GM12891 (cell line): ENCODE measurements around the gene PRDM16.

Experiments used
- DNase-seq: peaks from one replicate; pipeline ENCODE4 v3.0.0; 2011; ENCODE audit warnings: low spot score; ENCODE audit not compliant: insufficient read length
- FAIRE-seq: peaks from 2 replicates; lab custom pipeline; 2011; peaks lifted over from hg19 to GRCh38; lab: Jason Lieb, UNC
- PAX5 ChIP-seq: IDR thresholded peaks from 2 replicates; pipeline ENCODE4 v1.6.1; 2011; ENCODE audit warnings: low read length, moderate library complexity, mild to moderate bottlenecking; ENCODE audit not compliant: insufficient read depth, severe bottlenecking
- POLR2A ChIP-seq: IDR thresholded peaks from 2 replicates; pipeline ENCODE4 v1.6.1; 2011; ENCODE audit warnings: low read depth, low read length, control low read depth
- POLR2AphosphoS5 ChIP-seq: IDR thresholded peaks from 2 replicates; pipeline ENCODE4 v1.6.1; 2011; ENCODE audit warnings: low read depth, low read length, control low read depth
- POU2F2 ChIP-seq: IDR thresholded peaks from 2 replicates; pipeline ENCODE4 v1.6.1; 2011; ENCODE audit warnings: low read depth, mild to moderate bottlenecking, control low read depth, low read length, moderate library complexity
- SPI1 ChIP-seq: IDR thresholded peaks from 2 replicates; pipeline ENCODE4 v1.6.1; 2011; ENCODE audit warnings: low read depth, low read length, control low read depth
- TAF1 ChIP-seq: IDR thresholded peaks from 2 replicates; pipeline ENCODE4 v1.6.1; 2011; ENCODE audit warnings: low read depth, low read length, control low read depth

PRDM16 gene

DNA sequence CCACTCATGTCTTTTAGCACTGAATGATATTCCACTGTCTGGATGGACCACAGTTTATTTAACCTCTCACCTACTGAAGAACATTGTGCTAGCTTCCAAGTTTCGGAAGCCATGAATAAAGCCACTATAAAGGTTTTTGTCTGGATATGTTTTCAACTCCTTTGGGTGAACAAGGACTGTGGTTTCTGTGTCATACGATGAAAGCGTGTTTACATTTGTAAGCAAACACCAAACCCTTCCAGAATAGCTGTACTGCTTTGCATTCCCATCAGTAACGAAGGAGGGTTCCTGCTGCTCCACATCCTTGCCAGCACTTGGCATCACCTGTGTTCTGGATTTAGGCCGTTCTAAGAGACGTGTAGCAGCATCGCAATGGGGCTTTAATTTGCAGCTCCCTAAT is 374.8 kb downstream of the PRDM16 start:
- TF ChIP-seq TAF1 (no peak), POLR2AphosphoS5 (no peak)
- no peak for DNase-seq
- no peak for FAIRE-seq

DNA sequence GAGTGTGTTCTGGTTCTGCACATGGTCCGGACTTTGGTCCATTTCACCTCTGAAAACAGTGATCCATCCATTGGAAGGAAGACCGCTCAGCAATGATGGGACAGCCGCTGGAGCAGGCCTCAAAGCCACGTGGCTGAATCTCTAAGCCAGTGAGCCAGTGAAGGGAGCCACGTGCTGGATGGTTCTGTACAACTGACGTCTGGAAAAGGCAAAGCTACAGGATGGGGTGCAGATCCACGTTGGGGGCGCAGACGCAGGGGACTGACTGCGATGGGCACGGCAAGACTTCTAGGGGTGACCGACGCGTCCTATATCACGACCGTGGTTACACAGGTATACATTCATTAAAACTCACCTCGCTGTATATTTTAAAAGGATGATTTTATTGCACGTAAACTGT is 375.3 kb downstream of the PRDM16 start:
- FAIRE-seq (no peak), DNase-seq (no peak)
- TF ChIP-seq SPI1, result no peak
- no peak for TF ChIP-seq PAX5
- TF ChIP-seq TAF1, result no peak
- TF ChIP-seq POLR2A, result no peak
- TF ChIP-seq POLR2AphosphoS5, result no peak
- no peak for TF ChIP-seq POU2F2

DNA sequence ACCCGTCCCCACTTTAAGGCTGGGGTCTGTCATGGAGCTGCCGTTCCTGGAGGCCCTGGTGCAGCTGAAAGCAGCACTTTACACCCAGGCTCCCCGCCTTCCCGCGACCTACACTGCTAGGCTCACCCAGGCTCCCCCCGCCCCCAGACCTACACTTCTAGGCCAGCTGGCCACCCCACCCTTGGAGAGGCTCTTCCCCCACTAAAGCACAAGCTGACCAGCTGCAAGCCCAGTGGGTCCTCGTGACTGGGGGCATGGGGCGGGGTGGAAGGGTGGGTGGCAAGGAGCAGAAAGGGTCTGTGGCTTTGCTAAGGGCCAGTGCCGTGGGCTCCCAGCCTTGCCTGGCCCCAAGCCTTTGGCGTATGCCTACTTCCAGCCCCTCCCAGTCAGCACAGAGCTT is 375.7 kb downstream of the PRDM16 start:
- no peak for DNase-seq
- no peak for FAIRE-seq
- no peak for TF ChIP-seq TAF1
- no peak for TF ChIP-seq POLR2A
- no peak for TF ChIP-seq SPI1
- no peak for TF ChIP-seq POU2F2
- TF ChIP-seq PAX5, result no peak

DNA sequence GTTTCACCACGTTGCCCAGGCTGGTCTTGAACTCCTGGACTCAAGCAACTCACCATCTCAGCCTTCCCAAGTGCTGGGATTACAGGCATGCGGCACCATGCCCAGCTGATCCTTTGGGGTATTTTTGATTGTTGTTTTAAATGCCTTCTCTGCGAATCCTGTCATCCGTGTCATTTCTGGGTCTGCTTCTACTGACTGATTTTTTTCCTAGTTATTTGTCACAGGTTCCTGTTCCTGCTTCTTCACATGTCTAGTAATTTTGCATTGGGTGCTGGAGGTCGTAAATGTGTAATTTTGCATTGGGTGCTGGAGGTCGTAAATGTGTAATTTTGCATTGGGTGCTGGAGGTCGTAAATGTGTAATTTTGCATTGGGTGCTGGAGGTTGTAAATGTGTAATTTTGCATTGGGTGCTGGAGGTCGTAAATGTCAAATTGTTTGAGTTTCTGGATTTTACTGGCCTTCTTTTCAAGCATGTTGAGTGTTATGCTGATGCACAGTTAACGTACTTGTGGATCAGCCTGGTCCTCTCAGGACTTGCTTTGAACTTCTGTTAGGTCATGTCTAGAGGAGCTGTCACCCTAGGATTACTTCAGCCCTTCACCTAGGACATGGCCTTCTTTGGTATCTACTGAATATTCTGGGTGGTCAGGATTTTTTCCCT is 381.3 kb downstream of the PRDM16 start:
- FAIRE-seq (no peak), DNase-seq (no peak)
- TF ChIP-seq POLR2AphosphoS5 (no peak), PAX5 (no peak), POLR2A (no peak), TAF1 (no peak), POU2F2 (no peak), SPI1 (no peak)

DNA sequence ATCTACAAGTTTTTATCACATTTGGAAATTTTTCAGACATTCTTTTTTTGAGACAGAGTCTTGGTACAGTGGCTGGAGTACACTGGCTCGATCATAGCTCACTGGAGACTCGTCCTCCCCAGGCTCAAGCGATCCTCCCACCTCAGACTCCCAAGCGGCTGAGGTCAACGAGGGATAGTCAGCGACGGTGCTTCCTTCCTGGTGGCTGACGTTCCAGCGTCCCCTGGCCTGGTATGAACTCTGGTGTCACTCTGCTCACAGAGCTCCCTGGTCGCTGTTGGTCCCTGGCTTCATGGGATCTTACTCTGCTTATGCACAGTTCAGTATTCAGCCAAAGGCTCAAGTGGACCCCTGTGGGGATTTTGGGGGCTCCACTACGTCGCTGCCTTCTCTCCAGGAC is 382.0 kb downstream of the PRDM16 start:
- TF ChIP-seq POU2F2, result no peak
- no peak for TF ChIP-seq PAX5
- TF ChIP-seq TAF1, result no peak
- no peak for TF ChIP-seq POLR2AphosphoS5
- no peak for FAIRE-seq
- no peak for DNase-seq

DNA sequence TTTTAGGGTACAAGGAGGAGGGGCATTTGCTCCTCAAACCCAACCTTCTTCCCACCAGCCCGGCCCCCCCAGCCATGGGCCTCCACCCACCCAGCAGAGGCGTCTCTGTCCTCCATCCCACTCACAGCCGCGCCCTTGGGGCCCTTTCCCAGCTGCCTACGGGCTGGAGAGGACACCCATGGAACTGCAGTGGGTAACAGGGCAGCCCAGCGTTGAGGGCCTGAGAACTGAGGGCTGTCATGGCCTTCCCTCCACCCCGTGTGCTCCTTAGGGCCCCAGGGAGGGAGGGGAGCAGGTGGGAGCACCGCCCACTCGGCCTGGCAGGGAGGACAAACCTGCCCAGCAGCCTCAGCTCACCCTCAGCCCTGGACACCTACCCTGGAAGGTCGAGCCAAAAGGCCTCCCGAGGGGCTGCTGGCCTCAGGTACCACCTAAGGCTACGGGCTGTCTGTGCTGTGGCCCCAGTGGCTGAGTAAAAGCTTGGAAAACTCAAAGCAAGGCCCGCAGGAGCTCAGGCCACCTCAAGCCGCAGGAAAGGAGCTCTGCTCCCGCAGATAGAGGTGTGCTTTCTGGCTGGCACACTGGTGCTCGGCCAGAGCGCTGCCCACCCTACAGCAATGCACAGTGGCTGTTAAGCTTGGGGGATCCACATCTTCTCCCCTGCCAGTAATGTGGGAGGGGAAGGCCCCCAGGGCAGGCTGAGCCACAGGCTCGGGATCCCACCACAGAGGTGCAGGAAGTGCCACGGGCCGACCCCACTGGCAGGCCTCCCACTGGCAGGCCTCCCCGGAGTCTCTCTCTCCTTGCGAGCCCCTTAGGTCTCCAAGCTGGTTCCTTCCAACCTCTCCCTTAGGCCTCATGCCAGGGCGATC is 383.2 kb downstream of the PRDM16 start:
- no peak for FAIRE-seq
- no peak for TF ChIP-seq TAF1
- TF ChIP-seq POLR2A, result no peak
- TF ChIP-seq PAX5, result no peak
- TF ChIP-seq POU2F2, result no peak
- TF ChIP-seq SPI1, result no peak
- no peak for TF ChIP-seq POLR2AphosphoS5
- no peak for DNase-seq

DNA sequence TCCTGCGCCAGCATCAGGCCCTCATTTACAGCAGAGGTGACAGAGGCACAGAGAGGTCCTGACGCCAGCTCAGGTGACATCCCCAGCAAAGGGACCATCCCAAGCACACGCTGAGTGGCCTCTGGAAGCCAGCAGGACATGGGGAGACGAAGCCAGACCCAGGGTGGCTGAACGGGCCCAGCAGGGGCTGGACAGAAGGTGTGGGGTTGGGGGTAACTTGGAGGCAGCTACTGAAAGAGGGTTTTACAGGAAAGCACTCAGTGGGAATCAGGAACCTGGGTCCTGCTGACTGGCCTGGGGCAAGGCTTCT is 383.8 kb downstream of the PRDM16 start:
- no peak for DNase-seq
- FAIRE-seq, result no peak
- no peak for TF ChIP-seq PAX5
- TF ChIP-seq POLR2AphosphoS5, result no peak
- no peak for TF ChIP-seq SPI1
- no peak for TF ChIP-seq POU2F2
- no peak for TF ChIP-seq POLR2A
- TF ChIP-seq TAF1, result no peak

DNA sequence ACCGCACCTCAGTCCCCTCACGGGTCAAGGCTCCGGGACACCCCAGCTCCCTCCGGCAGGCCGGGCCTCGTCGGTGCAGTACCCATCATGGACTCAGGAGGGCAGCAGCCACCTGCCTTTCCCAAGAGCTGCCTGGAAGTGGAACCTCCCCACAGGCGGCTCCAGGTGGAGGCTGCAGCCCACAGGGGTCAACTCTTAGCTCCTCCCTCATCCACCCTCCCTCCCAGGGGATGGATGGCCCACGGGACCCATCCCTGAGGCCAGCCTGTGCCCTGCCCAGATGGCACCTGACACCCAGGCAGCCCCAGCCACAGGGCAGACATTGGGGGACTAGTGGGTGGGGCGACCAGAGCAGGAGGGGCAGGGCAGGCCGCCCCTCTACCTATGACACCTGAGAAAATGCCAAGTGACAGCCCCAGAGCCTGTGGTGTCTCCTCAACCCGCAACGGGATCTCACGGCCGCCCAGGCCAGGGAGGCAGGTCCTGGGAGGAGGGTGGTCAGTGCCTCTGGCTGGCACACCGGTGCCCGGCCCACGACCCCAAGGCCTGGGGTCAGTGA is 384.3 kb downstream of the PRDM16 start:
- TF ChIP-seq POU2F2 (no peak), PAX5 (no peak), POLR2AphosphoS5 (no peak), SPI1 (no peak), POLR2A (no peak), TAF1 (no peak)
- DNase-seq, result peak; percentile 92
- peak; percentile 57 for FAIRE-seq

DNA sequence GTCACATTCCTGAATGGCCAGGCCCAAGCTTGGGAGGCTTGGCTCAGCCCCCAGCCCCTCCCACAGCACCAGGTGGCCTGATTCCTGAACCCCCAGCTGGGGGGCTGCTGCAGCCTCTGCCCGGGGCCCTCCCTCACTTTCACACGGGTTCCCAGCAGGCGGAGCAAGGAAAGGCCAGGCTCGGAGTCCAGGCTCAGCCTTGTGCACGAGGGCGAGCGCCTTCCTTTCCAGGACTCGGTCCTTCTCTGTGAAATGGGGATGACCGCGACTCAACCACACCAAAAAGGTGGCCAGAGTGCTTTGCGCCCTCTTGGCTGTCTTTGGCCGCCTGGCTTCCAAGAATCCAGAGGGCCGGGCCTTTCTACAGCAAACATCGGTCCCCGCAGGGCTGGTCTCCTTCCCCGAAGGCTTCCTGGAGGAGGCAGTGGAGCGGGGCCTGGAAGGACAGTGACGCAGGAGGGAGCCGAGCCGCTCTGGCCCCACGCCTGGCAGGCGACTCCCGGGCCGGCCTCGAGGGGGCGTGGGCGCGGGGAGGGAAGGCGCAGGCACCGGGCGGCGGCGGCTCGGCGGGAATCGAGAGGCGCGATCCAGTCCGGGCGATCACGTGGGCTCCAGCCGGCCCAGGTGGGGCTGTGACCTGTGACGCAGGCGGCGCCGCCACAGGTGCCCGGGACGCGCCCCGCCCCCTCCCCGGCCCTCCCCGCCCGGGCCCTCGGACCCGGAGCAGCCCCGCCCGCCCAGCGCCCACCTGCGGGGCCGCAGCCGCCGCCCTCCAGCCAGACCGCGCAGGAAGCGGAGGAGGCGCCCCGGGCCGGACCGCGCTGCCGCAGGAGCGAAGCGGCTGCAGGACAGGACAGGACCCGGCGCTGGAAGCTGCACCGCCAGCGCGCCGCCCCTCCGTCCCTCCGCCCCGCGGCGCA is 385.1 kb downstream of the PRDM16 start, which contains the start of gene ARHGEF16:
Gene ARHGEF16 (plus strand): TSS at position 775 of the 920 bp plus-strand sequence. CDS start 8,420 bp downstream, outside the sequence.
- TF ChIP-seq SPI1 (no peak), TAF1 (no peak), POU2F2 (no peak)
- DNase-seq, result no peak
- no peak for FAIRE-seq

DNA sequence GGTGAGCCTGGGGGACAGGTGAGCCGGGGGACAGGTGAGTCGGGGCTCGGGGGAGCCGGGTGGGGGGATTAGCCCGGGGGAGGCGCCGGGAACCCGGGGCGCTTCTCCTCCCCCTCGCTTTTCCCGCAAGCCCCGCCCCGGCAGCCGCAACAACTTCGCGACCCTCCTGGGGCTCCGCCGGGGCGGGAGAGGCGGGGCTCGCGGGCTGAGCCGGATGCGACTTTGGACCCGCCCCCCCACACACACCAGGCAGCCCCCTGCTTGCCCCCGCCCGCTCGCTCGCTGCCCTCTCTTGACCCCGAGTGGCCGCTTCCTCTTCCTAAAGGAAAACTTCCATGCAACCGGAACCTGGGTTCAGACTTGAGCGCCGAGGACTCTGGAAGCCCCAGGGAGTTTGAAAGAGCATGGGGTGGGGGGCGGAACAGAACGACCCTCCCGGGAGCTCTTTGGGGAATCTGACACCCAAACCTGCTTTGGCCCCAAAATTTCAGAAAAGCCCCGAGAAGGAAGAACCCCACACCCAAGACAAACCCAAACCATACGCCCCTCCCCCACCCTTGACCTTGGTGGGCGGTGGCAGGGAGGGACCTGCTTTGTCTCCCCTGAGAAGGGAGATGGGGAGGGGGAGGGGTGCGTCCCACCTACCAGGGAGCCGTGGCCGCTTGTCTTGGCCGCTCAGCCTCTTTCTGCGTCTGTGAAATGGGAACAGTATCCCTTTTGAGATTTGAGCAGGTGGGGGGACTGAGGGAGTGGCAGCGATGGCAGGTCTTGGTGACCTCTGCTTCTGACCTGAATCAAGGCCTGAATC is 386.0 kb downstream of the PRDM16 start:
- TF ChIP-seq POU2F2 (no peak), POLR2AphosphoS5 (no peak), SPI1 (no peak), PAX5 (no peak), TAF1 (no peak), POLR2A (no peak)
- FAIRE-seq (no peak), DNase-seq (no peak)
